Globus pallidus (tissue), 1 donor: ENCODE results near the gene EPN2.

Experiments used
- DNase-seq: peaks from one replicate; pipeline ENCODE4 v3.0.0-alpha.2; 2015; ENCODE audit warnings: low spot score

The EPN2 gene

GRCh38 chr17:19239544-19239943, 2.4 kb downstream of the EPN2 start:
- peak; percentile 63 for DNase-seq

- no peak for DNase-seq
Measured at GRCh38 chr17:19242323-19242722, 5.2 kb downstream of the EPN2 start.

- DNase-seq = no peak
Measured at GRCh38 chr17:19242926-19243325, 5.8 kb downstream of the EPN2 start.

- DNase-seq = no peak
Measured at GRCh38 chr17:19243838-19244237, 6.7 kb downstream of the EPN2 start.

- DNase-seq = no peak
Measured at GRCh38 chr17:19244357-19244756, 7.2 kb downstream of the EPN2 start.

- DNase-seq = no peak
Measured at GRCh38 chr17:19244781-19245180, 7.6 kb downstream of the EPN2 start.

GRCh38 chr17:19247473-19247872, 10.3 kb downstream of the EPN2 start:
- DNase-seq = no peak

GRCh38 chr17:19248151-19248927, 11.2 kb downstream of the EPN2 start:
- no peak for DNase-seq

GRCh38 chr17:19248928-19249574, 11.9 kb downstream of the EPN2 start:
- peak; percentile 79 for DNase-seq

GRCh38 chr17:19249681-19250080, 12.5 kb downstream of the EPN2 start:
- DNase-seq = no peak

GRCh38 chr17:19250421-19251173, 13.4 kb downstream of the EPN2 start:
- peak; percentile 94 for DNase-seq

GRCh38 chr17:19253112-19253511, 15.9 kb downstream of the EPN2 start:
- DNase-seq = no peak

GRCh38 chr17:19254651-19255050, 17.5 kb downstream of the EPN2 start:
- no peak for DNase-seq

GRCh38 chr17:19255279-19255678, 18.1 kb downstream of the EPN2 start:
- no peak for DNase-seq

- DNase-seq = no peak
Measured at GRCh38 chr17:19258371-19258770, 21.2 kb downstream of the EPN2 start.

GRCh38 chr17:19260958-19261357, 23.8 kb downstream of the EPN2 start:
- no peak for DNase-seq

GRCh38 chr17:19261426-19261825, 24.3 kb downstream of the EPN2 start:
- DNase-seq = no peak

- no peak for DNase-seq
Measured at GRCh38 chr17:19262650-19263631, 25.8 kb downstream of the EPN2 start.

- no peak for DNase-seq
Measured at GRCh38 chr17:19263641-19264051, 26.5 kb downstream of the EPN2 start.

GRCh38 chr17:19264268-19264667, 27.1 kb downstream of the EPN2 start:
- DNase-seq = no peak

- no peak for DNase-seq
Measured at GRCh38 chr17:19264681-19265080, 27.5 kb downstream of the EPN2 start.

GRCh38 chr17:19265755-19266154, 28.6 kb downstream of the EPN2 start:
- DNase-seq = no peak
